Measurements from ENCODE around the gene ASAH2B.
"Not testable (repeated sequence)": the region's sequence is repeated elsewhere in the genome, so short reads cannot be mapped to it uniquely, and the experiment has no call there.

DNA sequence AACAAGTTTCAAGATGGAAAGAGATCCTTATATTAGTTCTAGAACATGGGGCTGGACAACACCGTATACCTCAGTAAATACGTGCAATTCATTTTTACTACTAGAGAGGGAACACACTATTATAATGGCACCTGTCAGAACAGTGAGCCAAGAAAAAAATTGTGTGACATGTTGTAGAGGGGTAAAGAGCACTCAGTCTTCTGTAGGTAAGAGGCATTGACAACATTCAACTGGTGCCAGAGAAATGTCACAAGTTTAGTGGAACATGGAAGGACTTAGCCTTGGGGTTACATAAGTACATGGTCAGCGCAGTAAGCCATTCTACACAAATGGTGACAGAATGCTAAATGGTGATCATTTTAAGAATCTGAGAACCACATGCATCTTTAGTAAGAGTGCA lies 32.3 kb downstream of the ASAH2B start:
- TF ChIP-seq, protein P1, sequence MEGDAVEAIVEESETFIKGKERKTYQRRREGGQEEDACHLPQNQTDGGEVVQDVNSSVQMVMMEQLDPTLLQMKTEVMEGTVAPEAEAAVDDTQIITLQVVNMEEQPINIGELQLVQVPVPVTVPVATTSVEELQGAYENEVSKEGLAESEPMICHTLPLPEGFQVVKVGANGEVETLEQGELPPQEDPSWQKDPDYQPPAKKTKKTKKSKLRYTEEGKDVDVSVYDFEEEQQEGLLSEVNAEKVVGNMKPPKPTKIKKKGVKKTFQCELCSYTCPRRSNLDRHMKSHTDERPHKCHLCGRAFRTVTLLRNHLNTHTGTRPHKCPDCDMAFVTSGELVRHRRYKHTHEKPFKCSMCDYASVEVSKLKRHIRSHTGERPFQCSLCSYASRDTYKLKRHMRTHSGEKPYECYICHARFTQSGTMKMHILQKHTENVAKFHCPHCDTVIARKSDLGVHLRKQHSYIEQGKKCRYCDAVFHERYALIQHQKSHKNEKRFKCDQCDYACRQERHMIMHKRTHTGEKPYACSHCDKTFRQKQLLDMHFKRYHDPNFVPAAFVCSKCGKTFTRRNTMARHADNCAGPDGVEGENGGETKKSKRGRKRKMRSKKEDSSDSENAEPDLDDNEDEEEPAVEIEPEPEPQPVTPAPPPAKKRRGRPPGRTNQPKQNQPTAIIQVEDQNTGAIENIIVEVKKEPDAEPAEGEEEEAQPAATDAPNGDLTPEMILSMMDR (IDR thresholded peaks at IDR 0.05): not testable (repeated sequence)
- TF ChIP-seq, protein P2, sequence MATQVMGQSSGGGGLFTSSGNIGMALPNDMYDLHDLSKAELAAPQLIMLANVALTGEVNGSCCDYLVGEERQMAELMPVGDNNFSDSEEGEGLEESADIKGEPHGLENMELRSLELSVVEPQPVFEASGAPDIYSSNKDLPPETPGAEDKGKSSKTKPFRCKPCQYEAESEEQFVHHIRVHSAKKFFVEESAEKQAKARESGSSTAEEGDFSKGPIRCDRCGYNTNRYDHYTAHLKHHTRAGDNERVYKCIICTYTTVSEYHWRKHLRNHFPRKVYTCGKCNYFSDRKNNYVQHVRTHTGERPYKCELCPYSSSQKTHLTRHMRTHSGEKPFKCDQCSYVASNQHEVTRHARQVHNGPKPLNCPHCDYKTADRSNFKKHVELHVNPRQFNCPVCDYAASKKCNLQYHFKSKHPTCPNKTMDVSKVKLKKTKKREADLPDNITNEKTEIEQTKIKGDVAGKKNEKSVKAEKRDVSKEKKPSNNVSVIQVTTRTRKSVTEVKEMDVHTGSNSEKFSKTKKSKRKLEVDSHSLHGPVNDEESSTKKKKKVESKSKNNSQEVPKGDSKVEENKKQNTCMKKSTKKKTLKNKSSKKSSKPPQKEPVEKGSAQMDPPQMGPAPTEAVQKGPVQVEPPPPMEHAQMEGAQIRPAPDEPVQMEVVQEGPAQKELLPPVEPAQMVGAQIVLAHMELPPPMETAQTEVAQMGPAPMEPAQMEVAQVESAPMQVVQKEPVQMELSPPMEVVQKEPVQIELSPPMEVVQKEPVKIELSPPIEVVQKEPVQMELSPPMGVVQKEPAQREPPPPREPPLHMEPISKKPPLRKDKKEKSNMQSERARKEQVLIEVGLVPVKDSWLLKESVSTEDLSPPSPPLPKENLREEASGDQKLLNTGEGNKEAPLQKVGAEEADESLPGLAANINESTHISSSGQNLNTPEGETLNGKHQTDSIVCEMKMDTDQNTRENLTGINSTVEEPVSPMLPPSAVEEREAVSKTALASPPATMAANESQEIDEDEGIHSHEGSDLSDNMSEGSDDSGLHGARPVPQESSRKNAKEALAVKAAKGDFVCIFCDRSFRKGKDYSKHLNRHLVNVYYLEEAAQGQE (IDR thresholded peaks at IDR 0.05; ENCODE audit: insufficient read depth in 1 of 2, low read depth in 2 of 2, low read length in 1 of 2): not testable (repeated sequence)
- not testable (repeated sequence) for TF ChIP-seq POLR2AphosphoS5 (IDR thresholded peaks at IDR 0.05; ENCODE audit: low read depth, low read length); SIN3A (IDR thresholded peaks at IDR 0.05; ENCODE audit: borderline replicate concordance, insufficient read depth, low read depth, low read length)

Measured in Panc1 (cell line).